ENCODE data around the gene KLHDC3. TPM values are rescaled to one million over a fixed set of nuclear protein-coding genes. Genes with fewer than 3 reads are reported as not detected.

KLHDC3 gene
- total and polyA plus RNA-seq, 2 of the 13 experiments (the other 11 are each of a cell fraction or from before 2014, with no cell fraction given) = 78.3 to 91.5 TPM

- TF ChIP-seq PHF8 (CRISPR knock-in tag; IDR thresholded peaks at IDR 0.05) (no peak), NCOA5 (CRISPR knock-in tag; IDR thresholded peaks at IDR 0.05) (no peak), BORCS8-MEF2B (CRISPR knock-in tag; IDR thresholded peaks at IDR 0.05) (no peak), FOSL2 (CRISPR knock-in tag; IDR thresholded peaks at IDR 0.05) (no peak), ARID5B (CRISPR knock-in tag; IDR thresholded peaks at IDR 0.05) (no peak), UBTF (CRISPR knock-in tag; IDR thresholded peaks at IDR 0.05) (peak; percentile 30), TEAD2 (CRISPR knock-in tag; IDR thresholded peaks at IDR 0.05) (no peak), ZNF784 (CRISPR knock-in tag; IDR thresholded peaks at IDR 0.05; ENCODE audit: borderline replicate concordance) (no peak), SOX5 (CRISPR knock-in tag; IDR thresholded peaks at IDR 0.05; ENCODE audit: borderline replicate concordance) (no peak), LBX2 (CRISPR knock-in tag; IDR thresholded peaks at IDR 0.05; ENCODE audit: borderline replicate concordance) (no peak), ADNP (CRISPR knock-in tag; IDR thresholded peaks at IDR 0.05) (no peak), ZBTB3 (CRISPR knock-in tag; IDR thresholded peaks at IDR 0.05; ENCODE audit: borderline replicate concordance, low read depth) (no peak), KAT8 (CRISPR knock-in tag; IDR thresholded peaks at IDR 0.05) (no peak), KAT7 (CRISPR knock-in tag; IDR thresholded peaks at IDR 0.05; ENCODE audit: borderline replicate concordance) (no peak), PHB2 (IDR thresholded peaks at IDR 0.05; ENCODE audit: partially characterized antibody) (no peak), HOXA3 (CRISPR knock-in tag; IDR thresholded peaks at IDR 0.05) (no peak), HNF4A (CRISPR knock-in tag; IDR thresholded peaks at IDR 0.05) (peak; percentile 73), NPAS2 (CRISPR knock-in tag; IDR thresholded peaks at IDR 0.05; ENCODE audit: borderline replicate concordance) (no peak), TCF7 (IDR thresholded peaks at IDR 0.05; ENCODE audit: low read depth) (no peak), ZNF260 (CRISPR knock-in tag; IDR thresholded peaks at IDR 0.05; ENCODE audit: borderline replicate concordance, low read depth) (no peak), ZNF354B (CRISPR knock-in tag; IDR thresholded peaks at IDR 0.05) (no peak), ERF (CRISPR knock-in tag; IDR thresholded peaks at IDR 0.05) (no peak), ZNF3 (CRISPR knock-in tag; IDR thresholded peaks at IDR 0.05) (no peak)
- TF ChIP-seq, protein P1, sequence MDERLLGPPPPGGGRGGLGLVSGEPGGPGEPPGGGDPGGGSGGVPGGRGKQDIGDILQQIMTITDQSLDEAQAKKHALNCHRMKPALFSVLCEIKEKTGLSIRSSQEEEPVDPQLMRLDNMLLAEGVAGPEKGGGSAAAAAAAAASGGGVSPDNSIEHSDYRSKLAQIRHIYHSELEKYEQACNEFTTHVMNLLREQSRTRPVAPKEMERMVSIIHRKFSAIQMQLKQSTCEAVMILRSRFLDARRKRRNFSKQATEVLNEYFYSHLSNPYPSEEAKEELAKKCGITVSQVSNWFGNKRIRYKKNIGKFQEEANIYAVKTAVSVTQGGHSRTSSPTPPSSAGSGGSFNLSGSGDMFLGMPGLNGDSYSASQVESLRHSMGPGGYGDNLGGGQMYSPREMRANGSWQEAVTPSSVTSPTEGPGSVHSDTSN (CRISPR knock-in tag; IDR thresholded peaks at IDR 0.05) = peak; percentile 84
Observed at GRCh38 chr6:43035495-43036194, 21.6 kb downstream of the KLHDC3 start (continued).
